Mammary epithelial cell (primary cell): Measurements from ENCODE around the gene CABP2.

Source experiments
- CTCF ChIP-seq, 2 donors: IDR thresholded peaks in 1 of 2; conservative IDR thresholded peaks in 1 of 2; 2 replicates each; pipeline ENCODE4 v1.5.1; 2011 to 2012; ENCODE audit warnings: inconsistent platforms in 2 of 2, low read length in 2 of 2, mild to moderate bottlenecking in 2 of 2, control low read depth in 1 of 2, low read depth in 1 of 2; ENCODE audit not compliant: insufficient read depth in 1 of 2; ENCODE audit errors: extremely low read depth in 1 of 2
- EZH2 ChIP-seq: IDR thresholded peaks from 2 replicates; pipeline ENCODE4 v1.6.1; 2012; ENCODE audit warnings: low read length, inconsistent platforms, borderline replicate concordance

DNA sequence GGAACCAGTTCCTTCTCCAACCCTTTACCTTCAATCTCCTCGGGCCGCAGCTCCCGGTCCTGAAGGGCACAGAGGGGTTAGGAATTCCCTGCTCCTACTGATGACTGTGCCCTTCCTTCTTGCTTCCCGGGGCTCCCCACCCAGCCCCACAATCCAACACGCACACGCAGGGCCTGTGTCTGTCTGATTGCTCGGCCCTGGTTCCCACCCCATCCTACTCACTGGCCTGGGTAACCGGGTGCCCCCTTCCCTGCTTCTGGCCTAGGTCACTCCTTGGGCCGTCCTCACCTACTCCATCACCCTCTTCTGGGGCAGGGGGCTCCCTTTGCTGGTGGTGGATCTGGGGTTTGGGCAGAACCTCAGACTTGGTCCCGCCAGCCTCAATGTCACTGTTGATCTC, 1.3 kb downstream of the CABP2 start:
- TF ChIP-seq CTCF (conservative IDR thresholded peaks at IDR 0.05 in 1 of 2, IDR thresholded peaks at IDR 0.05 in 1 of 2; ENCODE audit: extremely low read depth in 1 of 2, insufficient read depth in 1 of 2, low read depth in 1 of 2, low read length in 2 of 2) (no peak), EZH2 (no peak)
